Keratinocyte (primary cell): ENCODE data around the gene CAND1. TPM values are rescaled to one million over a fixed set of nuclear protein-coding genes. Genes with fewer than 3 reads are reported as not detected.

Experiments used
- DNase-seq: peaks from one replicate; pipeline ENCODE4 v3.0.0-alpha.2; 2011; ENCODE audit warnings: low read depth, missing footprints, low spot score
- FAIRE-seq: peaks from 2 replicates; lab custom pipeline; 2011; peaks lifted over from hg19 to GRCh38; lab: Jason Lieb, UNC
- H2AFZ ChIP-seq: 2 replicates; pipeline ENCODE4 v1.6.0; 2012; ENCODE audit warnings: low read length, control low read depth, inconsistent platforms; ENCODE audit not compliant: control insufficient read depth
- H3K27ac ChIP-seq: 2 replicates; pipeline ENCODE4 v1.5.1; 2011; ENCODE audit warnings: low read length; ENCODE audit not compliant: control insufficient read depth, insufficient read depth
- H3K27me3 ChIP-seq: 3 replicates; pipeline ENCODE4 v1.6.0; 2011; ENCODE audit warnings: low read length; ENCODE audit not compliant: control insufficient read depth, insufficient read depth; ENCODE audit errors: extremely low read depth
- H3K36me3 ChIP-seq, 2 experiments: 2 replicates in 1 of 2; 3 replicates in 1 of 2; pipeline ENCODE4 v1.5.1; 2011; ENCODE audit warnings: low read length in 2 of 2, mild to moderate bottlenecking in 1 of 2; ENCODE audit not compliant: control insufficient read depth in 2 of 2, insufficient read depth in 2 of 2; ENCODE audit errors: extremely low read depth in 1 of 2
- H3K4me1 ChIP-seq: 3 replicates; pipeline ENCODE4 v1.5.1; 2011; ENCODE audit warnings: low read length; ENCODE audit not compliant: control insufficient read depth, insufficient read depth; ENCODE audit errors: extremely low read depth
- H3K4me2 ChIP-seq: 3 replicates; pipeline ENCODE4 v1.6.0; 2011; ENCODE audit warnings: low read depth, low read length; ENCODE audit not compliant: control insufficient read depth, insufficient read depth; ENCODE audit errors: extremely low read depth
- H3K4me3 ChIP-seq, 3 experiments: fragments of 200-600 bp in 1 of 3; sonication (generic) in 1 of 3; 2 replicates in 2 of 3; 3 replicates in 1 of 3; pipeline ENCODE4 v1.5.1; 2011 to 2016; ENCODE audit warnings: low read length in 3 of 3, mild to moderate bottlenecking in 3 of 3, control low read depth in 2 of 3, inconsistent platforms in 1 of 3, low read depth in 1 of 3, mixed read lengths in 1 of 3, mixed run types in 1 of 3, moderate library complexity in 1 of 3; ENCODE audit not compliant: control insufficient read depth in 2 of 3, insufficient read depth in 2 of 3; ENCODE audit errors: extremely low read depth in 1 of 3
- H3K79me2 ChIP-seq: 2 replicates; pipeline ENCODE4 v1.6.0; 2012; ENCODE audit warnings: low read length; ENCODE audit not compliant: control insufficient read depth, insufficient read depth
- H3K9ac ChIP-seq: 3 replicates; pipeline ENCODE4 v1.6.0; 2011; ENCODE audit warnings: low read length; ENCODE audit not compliant: control insufficient read depth, insufficient read depth; ENCODE audit errors: extremely low read depth
- H3K9me1 ChIP-seq: 3 replicates; pipeline ENCODE4 v1.6.0; 2011; ENCODE audit warnings: low read length; ENCODE audit not compliant: control insufficient read depth, insufficient read depth; ENCODE audit errors: extremely low read depth
- H3K9me3 ChIP-seq: 2 replicates; pipeline ENCODE4 v1.5.1; 2012; ENCODE audit warnings: low read depth, low read length; ENCODE audit not compliant: control insufficient read depth
- H4K20me1 ChIP-seq: 3 replicates; pipeline ENCODE4 v1.6.0; 2011; ENCODE audit warnings: low read length; ENCODE audit not compliant: control insufficient read depth, insufficient read depth; ENCODE audit errors: extremely low read depth
- EZH2 ChIP-seq: IDR thresholded peaks from one replicate; pipeline ENCODE4 v1.6.1; 2012; ENCODE audit warnings: inconsistent platforms, mild to moderate bottlenecking, low read length, moderate library complexity
- dilution Hi-C: fragments of 300-500 bp; cut with MboI; formaldehyde crosslinking; loops from one replicate; pipeline ENCODE4 v1.7.0; 2020; ENCODE audit warnings: low sequenced_read_pairs; ENCODE audit not compliant: extremely low pct_ligation_motif_present
- polyA plus RNA-seq, 5 experiments: library from polyadenylated mRNA; depleted of rRNA in 3 of 5; stranded (reverse) in 3 of 5; stranded (forward) in 1 of 5; unstranded in 1 of 5; fragments of >200 nt; gene quantifications; 1 replicate in 1 of 5; 2 replicates in 3 of 5; 3 replicates in 1 of 5; pipeline versions ENCODE4 v1.2.1 to v1.2.3, GENCODE V29; 2011 to 2012; ENCODE audit warnings: missing spikeins in 2 of 5, low read depth in 1 of 5, low replicate concordance in 1 of 5
- TF ChIP-seq, protein P1 (sequence below), 3 experiments: IDR thresholded peaks in 1 of 3; conservative IDR thresholded peaks in 1 of 3; optimal IDR thresholded peaks in 1 of 3; 2 replicates in 2 of 3; 3 replicates in 1 of 3; pipeline versions ENCODE3 to v1.5.1; 2011; ENCODE audit warnings: low read length in 3 of 3, mild to moderate bottlenecking in 3 of 3, moderate library complexity in 2 of 3, control low read depth in 1 of 3, inconsistent platforms in 1 of 3; ENCODE audit not compliant: insufficient read depth in 2 of 3; ENCODE audit errors: extremely low read depth in 1 of 3

The CAND1 gene
- polyA plus RNA-seq, 1 donor (not counting 4 experiments of a cell fraction or from before 2014, with no cell fraction given), result 121 TPM

DNA sequence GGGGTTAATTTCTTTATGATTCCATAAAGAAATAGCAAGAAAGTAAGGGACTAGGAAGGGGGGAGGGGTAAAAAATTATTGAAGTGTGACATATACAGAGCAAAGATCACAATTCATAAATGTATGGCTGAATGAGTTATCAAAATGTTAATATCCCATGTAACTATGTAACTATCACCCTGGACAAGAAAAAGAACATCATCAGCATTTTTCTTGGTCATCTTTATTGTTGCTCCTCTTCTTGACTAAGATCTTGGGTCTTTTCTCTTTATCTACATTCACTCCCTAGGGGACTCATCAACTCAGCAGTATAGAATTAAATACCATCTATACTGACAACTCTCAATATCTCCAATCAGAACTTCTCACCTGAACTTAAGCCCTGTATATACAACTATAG is 57.5 kb downstream of the CAND1 start:
- Histone ChIP-seq H3K4me1 (no peaks in the 10 kb centered on the region), H4K20me1 (no peaks in the 10 kb centered on the region), H3K27me3 (no peaks in the 10 kb centered on the region), H3K4me2 (no peak overlapping the region), H2AFZ (no peak overlapping the region), H3K4me3 (no peak overlapping the region), H3K9ac (no peak overlapping the region), H3K9me3 (no peaks in the 10 kb centered on the region), H3K36me3 (peaks cover 2 to 3% of the 10 kb centered on the region in 2 experiments), H3K79me2 (no peaks in the 10 kb centered on the region), H3K9me1 (no peaks in the 10 kb centered on the region), H3K27ac (no peak overlapping the region)
- FAIRE-seq (no peak), DNase-seq (no peak)
- dilution Hi-C loops, result no loop called here
- no peak for TF ChIP-seq EZH2

DNA sequence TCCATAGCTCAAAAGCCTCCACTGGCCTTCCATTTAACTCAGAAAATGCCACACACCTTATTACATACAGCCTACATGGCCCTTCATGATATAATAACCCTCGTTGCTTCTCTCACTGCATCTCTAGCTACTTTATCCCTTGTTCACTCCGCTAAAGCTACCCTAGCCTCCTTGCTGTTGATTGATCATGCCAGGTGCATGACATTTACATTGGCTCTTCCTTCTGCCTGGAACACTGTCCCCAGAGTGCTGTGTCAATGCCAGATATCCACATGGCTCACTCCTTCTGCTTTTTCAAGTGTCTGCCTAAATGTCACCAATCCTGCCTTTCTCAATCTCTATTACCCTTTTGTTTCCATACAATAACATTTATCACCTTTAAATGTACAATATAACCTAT is 58.3 kb downstream of the CAND1 start:
- H4K20me1 ChIP-seq, result no peaks in the 10 kb centered on the region
- TF ChIP-seq, protein P1, sequence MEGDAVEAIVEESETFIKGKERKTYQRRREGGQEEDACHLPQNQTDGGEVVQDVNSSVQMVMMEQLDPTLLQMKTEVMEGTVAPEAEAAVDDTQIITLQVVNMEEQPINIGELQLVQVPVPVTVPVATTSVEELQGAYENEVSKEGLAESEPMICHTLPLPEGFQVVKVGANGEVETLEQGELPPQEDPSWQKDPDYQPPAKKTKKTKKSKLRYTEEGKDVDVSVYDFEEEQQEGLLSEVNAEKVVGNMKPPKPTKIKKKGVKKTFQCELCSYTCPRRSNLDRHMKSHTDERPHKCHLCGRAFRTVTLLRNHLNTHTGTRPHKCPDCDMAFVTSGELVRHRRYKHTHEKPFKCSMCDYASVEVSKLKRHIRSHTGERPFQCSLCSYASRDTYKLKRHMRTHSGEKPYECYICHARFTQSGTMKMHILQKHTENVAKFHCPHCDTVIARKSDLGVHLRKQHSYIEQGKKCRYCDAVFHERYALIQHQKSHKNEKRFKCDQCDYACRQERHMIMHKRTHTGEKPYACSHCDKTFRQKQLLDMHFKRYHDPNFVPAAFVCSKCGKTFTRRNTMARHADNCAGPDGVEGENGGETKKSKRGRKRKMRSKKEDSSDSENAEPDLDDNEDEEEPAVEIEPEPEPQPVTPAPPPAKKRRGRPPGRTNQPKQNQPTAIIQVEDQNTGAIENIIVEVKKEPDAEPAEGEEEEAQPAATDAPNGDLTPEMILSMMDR (optimal IDR thresholded peaks at IDR 0.05 in 1 of 3, IDR thresholded peaks at IDR 0.05 in 1 of 3, conservative IDR thresholded peaks at IDR 0.05 in 1 of 3; ENCODE audit: extremely low read depth in 1 of 3, insufficient read depth in 2 of 3, low read length in 3 of 3), result no peak
- TF ChIP-seq EZH2, result no peak
- FAIRE-seq (no peak), DNase-seq (no peak)
- no peaks in the 10 kb centered on the region for H3K9me3 ChIP-seq
- H2AFZ ChIP-seq, result no peak overlapping the region
- H3K4me3 ChIP-seq, result no peak overlapping the region
- H3K9me1 ChIP-seq, result no peaks in the 10 kb centered on the region
- no peak overlapping the region for H3K9ac ChIP-seq
- no peaks in the 10 kb centered on the region for H3K27me3 ChIP-seq
- no peak overlapping the region for H3K4me2 ChIP-seq
- dilution Hi-C loops, result no loop called here
- no peaks in the 10 kb centered on the region for H3K79me2 ChIP-seq
- peaks cover 0 to 1% of the 10 kb centered on the region in 2 experiments for H3K36me3 ChIP-seq
- H3K4me1 ChIP-seq, result no peaks in the 10 kb centered on the region
- no peak overlapping the region for H3K27ac ChIP-seq

DNA sequence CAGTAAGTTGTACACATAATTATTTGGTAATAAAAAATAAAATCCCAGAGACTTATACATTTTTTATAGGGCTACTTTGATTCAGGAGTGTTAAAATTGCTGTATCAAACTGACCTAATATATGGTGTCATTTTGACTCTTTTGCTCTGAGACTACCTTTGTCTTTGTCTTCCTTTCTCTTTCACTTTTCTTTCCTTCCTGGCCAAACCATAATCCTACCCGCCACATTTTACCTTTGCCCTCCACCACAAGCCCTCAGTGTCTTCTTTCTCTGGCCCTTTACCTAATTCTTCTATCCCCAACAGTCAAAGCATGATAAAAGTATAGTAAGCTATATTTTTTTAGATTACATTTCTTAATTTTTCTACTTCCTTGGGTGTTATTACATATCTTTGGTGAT is 62.0 kb downstream of the CAND1 start:
- no peak overlapping the region for H2AFZ ChIP-seq
- FAIRE-seq (no peak), DNase-seq (no peak)
- H3K79me2 ChIP-seq, result no peaks in the 10 kb centered on the region
- no peaks in the 10 kb centered on the region for H3K9me1 ChIP-seq
- no peak for TF ChIP-seq EZH2
- TF ChIP-seq, protein P1 (optimal IDR thresholded peaks at IDR 0.05 in 1 of 3, IDR thresholded peaks at IDR 0.05 in 1 of 3, conservative IDR thresholded peaks at IDR 0.05 in 1 of 3; ENCODE audit: extremely low read depth in 1 of 3, insufficient read depth in 2 of 3, low read length in 3 of 3), result no peak
- no peak overlapping the region for H3K4me3 ChIP-seq
- H4K20me1 ChIP-seq, result no peaks in the 10 kb centered on the region
- no peaks in the 10 kb centered on the region for H3K4me1 ChIP-seq
- dilution Hi-C loops, result no loop called here
- H3K36me3 ChIP-seq, result no peaks in the 10 kb centered on the region
- no peak overlapping the region for H3K27ac ChIP-seq
- H3K9me3 ChIP-seq, result no peaks in the 10 kb centered on the region
- no peak overlapping the region for H3K4me2 ChIP-seq
- H3K27me3 ChIP-seq, result no peaks in the 10 kb centered on the region
- H3K9ac ChIP-seq, result no peak overlapping the region
